Activated CD4-positive, alpha-beta T cell treated with anti-CD3 and anti-CD28 coated beads, Interleukin-2, amount 50 U/mL, for 24 hours (primary cell): ENCODE measurements around the gene DET1.
"Not testable (repeated sequence)": the region's sequence is repeated elsewhere in the genome, so short reads cannot be mapped to it uniquely, and the experiment has no call there.

ENCODE experiments used
- DNase-seq, 2 donors: peaks; one replicate each; pipeline ENCODE4 v3.0.0-alpha.2; 2020; ENCODE audit warnings: low read depth in 1 of 2, low spot score in 1 of 2

DET1 gene

DNA sequence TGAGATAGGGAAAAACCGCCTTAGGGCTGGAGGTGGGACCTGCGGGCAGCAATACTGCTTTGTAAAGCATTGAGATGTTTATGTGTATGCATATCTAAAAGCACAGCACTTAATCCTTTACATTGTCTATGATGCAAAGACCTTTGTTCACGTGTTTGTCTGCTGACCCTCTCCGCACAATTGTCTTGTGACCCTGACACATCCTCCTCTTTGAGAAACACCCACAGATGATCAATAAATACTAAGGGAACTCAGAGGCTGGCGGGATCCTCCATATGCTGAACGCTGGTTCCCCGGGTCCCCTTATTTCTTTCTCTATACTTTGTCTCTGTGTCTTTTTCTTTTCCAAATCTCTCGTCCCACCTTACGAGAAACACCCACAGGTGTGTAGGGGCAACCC is 5.4 kb downstream of the DET1 start:
- not testable (repeated sequence) for DNase-seq

DNA sequence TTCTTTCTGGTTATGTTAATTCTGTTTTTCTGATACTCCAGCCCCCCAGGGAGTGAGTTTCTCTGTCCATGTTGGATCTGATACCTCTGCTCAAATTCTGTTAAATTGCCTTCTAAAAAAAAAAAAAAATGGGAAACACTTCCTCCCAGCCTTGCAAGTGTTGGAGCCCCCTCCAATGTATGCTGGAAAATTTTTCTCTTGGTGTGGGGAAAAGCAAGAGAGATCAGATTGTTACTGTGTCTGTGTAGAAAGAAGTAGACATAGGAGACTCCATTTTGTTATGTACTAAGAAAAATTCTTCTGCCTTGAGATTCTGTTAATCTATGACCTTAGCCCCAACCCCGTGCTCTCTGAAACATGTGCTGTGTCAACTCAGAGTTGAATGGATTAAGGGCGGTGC is 6.1 kb downstream of the DET1 start:
- DNase-seq: not testable (repeated sequence)

- no peak for DNase-seq
Observed at GRCh38 chr15:88539441-88539840, 7.0 kb downstream of the DET1 start.

- no peak for DNase-seq
Observed at GRCh38 chr15:88538972-88539371, 7.5 kb downstream of the DET1 start.

GRCh38 chr15:88537591-88538317 is 8.7 kb downstream of the DET1 start:
- DNase-seq: no peak

GRCh38 chr15:88535607-88536313 is 10.7 kb downstream of the DET1 start:
- DNase-seq: no peak

GRCh38 chr15:88535100-88535499 is 11.4 kb downstream of the DET1 start:
- DNase-seq: no peak

DNA sequence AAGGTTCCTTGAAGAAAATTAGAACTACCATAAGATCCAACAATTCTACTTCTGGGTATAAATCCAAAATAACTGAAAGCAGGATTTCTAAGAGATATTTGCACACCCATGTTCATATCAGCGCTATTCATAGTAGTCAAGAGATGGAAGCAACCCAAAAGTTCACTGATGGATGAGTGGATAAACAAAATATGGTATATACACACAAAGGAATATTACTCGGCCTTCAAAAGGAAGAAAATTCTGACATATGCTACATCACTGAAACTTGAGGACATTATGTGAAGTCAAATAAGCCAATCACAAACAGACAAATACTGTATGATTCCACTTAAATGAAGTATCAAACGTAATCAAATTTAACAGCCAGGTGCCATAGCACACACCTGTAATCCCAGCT is 13.1 kb downstream of the DET1 start:
- no peak for DNase-seq

- DNase-seq: no peak
Observed at GRCh38 chr15:88529021-88529630, 17.4 kb downstream of the DET1 start.

DNA sequence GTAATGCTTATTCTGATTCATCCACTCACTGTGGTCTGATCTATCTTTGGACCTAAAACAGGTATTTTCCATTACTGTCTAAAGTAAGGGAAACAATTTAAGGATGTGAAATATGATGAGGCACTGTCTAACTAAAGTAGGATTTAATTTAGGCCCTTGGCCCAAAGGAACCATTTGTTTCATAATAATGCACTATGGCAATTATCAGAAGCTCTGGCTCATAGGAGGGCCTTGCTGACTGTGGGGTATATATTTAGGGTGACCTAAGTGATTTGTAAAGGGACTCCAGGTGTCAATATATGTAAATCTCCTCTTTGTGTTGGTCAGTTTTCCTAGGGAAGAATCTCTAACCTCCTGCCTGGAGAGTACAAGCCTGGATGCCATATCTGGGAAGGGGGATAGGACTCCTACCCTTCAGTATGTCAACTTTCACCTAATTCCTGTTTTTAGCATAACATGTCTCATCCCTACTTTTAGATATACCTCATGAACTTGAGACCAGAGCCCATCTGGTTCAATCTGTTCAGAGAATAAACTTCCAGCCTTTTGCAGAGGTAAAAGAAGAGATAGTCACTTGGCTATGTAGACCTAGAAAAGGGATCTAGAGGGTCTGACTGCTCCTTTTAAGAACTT is 20.1 kb downstream of the DET1 start:
- DNase-seq: no peak

GRCh38 chr15:88525418-88525817 is 21.1 kb downstream of the DET1 start:
- no peak for DNase-seq

GRCh38 chr15:88524094-88524493 is 22.4 kb downstream of the DET1 start:
- not testable (repeated sequence) for DNase-seq

GRCh38 chr15:88518903-88519302 is 27.6 kb downstream of the DET1 start:
- DNase-seq: no peak

DNA sequence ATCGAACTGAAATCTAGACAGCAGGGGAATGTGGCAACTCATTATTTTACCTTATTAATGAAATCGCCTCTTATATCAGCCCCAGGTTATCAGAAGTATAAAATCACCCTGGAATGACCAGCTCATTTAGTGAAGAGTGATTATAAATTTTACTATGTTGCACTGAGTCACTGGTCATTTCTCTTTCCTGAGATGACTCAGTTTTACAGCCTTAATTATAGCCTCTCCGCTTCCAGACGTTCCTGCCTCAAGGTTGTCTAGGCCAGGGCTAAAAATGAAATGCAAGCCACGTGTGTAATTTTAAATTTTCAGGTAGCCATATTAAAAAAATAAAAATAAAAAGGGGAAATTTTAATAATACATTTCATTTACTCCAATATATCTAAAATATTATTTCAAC is 33.3 kb downstream of the DET1 start:
- DNase-seq: no peak

DNA sequence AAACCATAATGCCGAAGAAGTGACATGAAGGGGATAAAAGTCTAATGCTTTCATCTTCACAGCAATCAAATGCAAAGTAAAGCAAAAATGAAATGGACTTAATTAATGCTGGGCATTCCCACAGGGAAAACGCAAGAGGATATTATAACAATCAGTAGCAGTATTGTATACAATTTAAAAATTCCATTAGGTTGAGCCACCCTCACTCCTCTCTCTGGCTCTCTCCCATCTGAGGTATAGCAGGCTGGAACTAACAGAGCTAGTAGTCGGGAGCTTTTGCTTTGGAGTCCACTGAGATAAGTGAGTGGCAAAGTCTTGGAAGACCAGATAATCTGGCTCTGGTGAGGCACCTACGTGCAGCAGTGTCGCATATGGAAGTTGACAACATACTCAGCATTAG is 33.9 kb downstream of the DET1 start:
- no peak for DNase-seq

- no peak for DNase-seq
Observed at GRCh38 chr15:88512078-88512477, 34.4 kb downstream of the DET1 start.

GRCh38 chr15:88511161-88511560 is 35.3 kb downstream of the DET1 start:
- no peak for DNase-seq

- DNase-seq: no peak
Observed at GRCh38 chr15:88509964-88510363, 36.5 kb downstream of the DET1 start.

GRCh38 chr15:88509321-88509720 is 37.2 kb downstream of the DET1 start:
- DNase-seq: no peak

GRCh38 chr15:88506628-88507027 is 39.9 kb downstream of the DET1 start:
- no peak for DNase-seq

GRCh38 chr15:88505721-88506120 is 40.8 kb downstream of the DET1 start:
- no peak for DNase-seq

DNA sequence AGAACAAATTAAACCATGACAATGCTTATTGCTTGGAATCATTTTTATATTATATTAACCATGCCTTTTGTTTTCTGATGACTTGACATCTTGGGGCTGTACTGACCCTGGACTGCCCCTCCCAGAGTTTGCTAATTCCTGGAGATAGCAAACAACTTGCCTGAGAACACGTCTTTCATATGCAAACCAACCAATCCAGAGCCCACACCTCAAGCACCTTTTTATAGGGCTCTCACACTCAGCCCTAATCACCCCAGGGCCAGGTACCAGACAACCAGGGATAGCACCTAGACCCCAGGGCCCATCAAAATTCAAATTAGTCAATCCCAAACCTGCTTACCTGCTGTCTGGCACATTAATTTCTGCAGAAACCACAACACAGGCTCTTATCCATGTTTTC is 42.0 kb downstream of the DET1 start:
- no peak for DNase-seq
